Adipocyte (in vitro differentiated cells): ENCODE results near the gene SLC46A1.
"Not testable (repeated sequence)": the region's sequence is repeated elsewhere in the genome, so short reads cannot be mapped to it uniquely, and the experiment has no call there.

Experiments used
- DNase-seq: peaks from one replicate; pipeline ENCODE4 v3.0.0-alpha.2; 2015; ENCODE audit warnings: low read depth
- H3K27me3 ChIP-seq: replicated peaks from 2 replicates; pipeline ENCODE4 v1.7.0; 2013; ENCODE audit warnings: mild to moderate bottlenecking, low read length, moderate library complexity; ENCODE audit not compliant: control insufficient read depth, insufficient read depth
- H3K36me3 ChIP-seq: 2 replicates; pipeline ENCODE4 v1.7.0; 2013; ENCODE audit warnings: low read length, mild to moderate bottlenecking, moderate library complexity; ENCODE audit not compliant: control insufficient read depth, insufficient read depth, severe bottlenecking
- H3K4me1 ChIP-seq: 2 replicates; pipeline ENCODE4 v1.7.0; 2013; ENCODE audit warnings: mild to moderate bottlenecking, low read length, moderate library complexity; ENCODE audit not compliant: control insufficient read depth, insufficient read depth
- H3K4me3 ChIP-seq: 2 replicates; pipeline ENCODE4 v1.7.0; 2013; ENCODE audit warnings: mild to moderate bottlenecking, low read length, moderate library complexity
- H3K9ac ChIP-seq: 2 replicates; pipeline ENCODE4 v1.7.0; 2013; ENCODE audit warnings: mild to moderate bottlenecking, low read length, moderate library complexity
- H3K9me3 ChIP-seq: 2 replicates; pipeline ENCODE4 v1.7.0; 2013; ENCODE audit warnings: mild to moderate bottlenecking, low read length, moderate library complexity; ENCODE audit not compliant: control insufficient read depth

The SLC46A1 gene

DNA sequence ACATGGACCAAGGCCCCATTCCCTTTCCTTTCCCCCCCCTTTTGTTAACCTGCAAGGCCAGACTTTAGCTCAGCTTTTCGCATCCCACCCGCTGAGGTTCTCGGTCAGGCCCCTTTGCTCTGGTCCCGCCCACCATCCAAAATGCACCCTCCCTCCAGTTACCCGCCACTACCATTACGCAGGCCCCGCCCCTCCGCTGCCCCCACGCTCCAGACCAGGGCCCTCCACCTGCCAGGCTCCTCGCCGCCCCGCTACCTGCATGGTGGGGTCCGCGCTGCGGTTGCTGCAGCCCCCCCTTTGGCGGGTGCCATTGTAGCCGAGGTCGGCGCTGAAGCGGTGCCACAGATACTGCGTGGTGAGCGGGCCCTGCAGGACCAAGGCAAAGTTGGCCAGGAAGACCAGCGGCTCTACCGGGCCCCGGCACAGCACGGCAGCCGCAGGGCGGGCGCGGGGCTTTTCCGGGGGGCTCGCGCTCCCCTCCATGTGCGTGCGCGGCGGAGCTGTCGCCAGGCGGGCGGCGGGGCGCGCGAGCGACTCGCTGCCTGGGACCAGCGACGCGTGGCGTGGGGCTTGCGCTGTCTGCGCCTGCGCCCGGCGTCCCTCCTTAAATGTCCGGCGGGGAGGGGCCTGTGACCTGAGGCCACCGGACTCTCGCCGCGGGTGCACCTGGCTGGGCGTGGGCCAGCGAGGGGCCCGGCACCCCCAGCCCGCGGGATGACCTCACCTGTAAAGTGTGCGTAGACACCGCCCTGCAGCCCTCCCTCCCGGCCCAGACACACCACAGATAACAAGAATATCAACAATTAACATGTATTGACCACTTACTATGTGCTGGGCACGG lies at the start of gene SLC46A1:
SLC46A1 (minus strand) TSS at position 581 of the 841 bp plus-strand sequence; CDS start at position 483, 98 bp downstream.
- Histone ChIP-seq H3K36me3 (peaks cover 13% of the 10 kb centered on the region), H3K27me3 (no peaks in the 10 kb centered on the region), H3K4me1 (peaks cover 15% of the 10 kb centered on the region), H3K9me3 (no peaks in the 10 kb centered on the region), H3K4me3 (peak within 1 kb of the TSS; percentile 77), H3K9ac (peak within 1 kb of the TSS; percentile 66)
- peak; percentile 71 for DNase-seq

DNA sequence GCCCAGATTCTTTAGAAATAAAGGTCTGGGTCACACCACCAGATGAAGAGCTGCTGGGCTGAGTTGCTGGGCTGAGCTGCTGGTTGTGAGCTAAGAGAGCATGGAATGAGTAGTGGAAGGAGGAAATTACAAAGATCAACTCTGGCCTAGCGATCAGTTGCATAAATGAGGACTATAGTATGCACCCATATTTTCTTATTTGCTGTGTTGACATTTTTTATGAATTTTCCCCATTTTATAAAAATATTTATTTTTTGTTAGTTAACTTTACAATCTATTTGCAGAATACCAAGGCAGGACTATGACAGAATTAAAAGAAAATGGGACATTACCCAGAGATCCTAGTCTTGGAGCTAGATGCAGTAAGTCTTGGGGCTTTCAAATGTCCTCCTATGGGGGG lies 43.8 kb upstream of the SLC46A1 start:
- H3K36me3 ChIP-seq: no peaks in the 10 kb centered on the region
- peaks cover 12% of the 10 kb centered on the region for H3K9me3 ChIP-seq
- no peak overlapping the region for H3K9ac ChIP-seq
- no peaks in the 10 kb centered on the region for H3K4me1 ChIP-seq
- DNase-seq: no peak
- H3K27me3 ChIP-seq: peaks cover 18% of the 10 kb centered on the region
- no peak overlapping the region for H3K4me3 ChIP-seq

DNA sequence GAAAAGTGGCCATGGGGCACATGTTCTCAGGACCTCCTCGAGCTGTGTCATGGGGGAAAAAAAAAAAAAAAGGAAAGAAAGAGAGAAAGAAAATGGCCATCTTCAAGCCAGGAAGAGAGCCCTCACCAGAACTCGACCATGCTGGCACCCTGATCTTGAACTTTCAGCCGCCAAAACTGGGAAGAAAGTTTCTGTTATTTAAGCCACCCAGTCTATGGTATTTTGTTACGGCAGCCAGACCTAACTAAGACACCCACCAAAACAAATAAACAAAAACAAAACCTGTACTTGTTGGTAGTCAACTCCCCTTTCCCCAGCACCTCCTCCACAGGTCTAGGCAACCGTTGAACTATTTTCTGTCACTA lies 41.4 kb upstream of the SLC46A1 start:
- H3K9me3 ChIP-seq: peaks cover 9% of the 10 kb centered on the region

DNA sequence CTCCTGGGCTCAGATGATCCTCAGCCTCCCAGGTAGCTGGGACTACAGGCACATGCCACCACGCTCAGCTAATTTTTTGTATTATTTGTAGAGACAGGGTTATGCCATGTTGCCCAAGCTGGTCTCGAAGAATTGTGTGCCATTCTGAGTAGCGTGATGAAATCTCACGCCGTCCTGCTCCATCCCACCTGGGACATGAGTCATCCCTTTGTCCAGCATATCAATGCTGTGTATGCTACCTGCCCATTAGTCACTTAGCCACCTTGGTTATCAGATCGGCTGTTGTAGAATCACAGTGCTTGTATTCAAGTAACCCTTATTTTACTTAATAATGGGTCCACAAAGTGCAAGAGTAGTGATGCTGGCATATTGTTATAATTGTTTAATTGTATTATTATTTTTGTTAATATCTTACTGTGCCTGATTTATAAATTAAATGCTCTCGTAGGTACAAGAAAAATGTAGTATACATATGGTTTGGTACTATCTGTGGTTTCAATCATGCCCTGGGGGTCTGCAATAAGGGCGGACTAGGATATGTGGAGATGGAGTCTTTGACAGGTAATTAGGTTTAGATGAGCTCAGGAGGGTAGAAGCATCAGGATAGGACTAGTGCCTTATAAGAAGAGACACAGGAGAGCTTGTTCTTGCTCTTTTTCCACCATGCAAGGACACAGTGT lies 40.8 kb upstream of the SLC46A1 start:
- H3K4me3 ChIP-seq: no peak overlapping the region
- H3K4me1 ChIP-seq: no peaks in the 10 kb centered on the region
- H3K36me3 ChIP-seq: no peaks in the 10 kb centered on the region
- H3K27me3 ChIP-seq: peaks cover 14% of the 10 kb centered on the region
- peaks cover 9% of the 10 kb centered on the region for H3K9me3 ChIP-seq
- no peak overlapping the region for H3K9ac ChIP-seq
- DNase-seq: no peak

More for the DNA sequence above, 41.4 kb upstream of the SLC46A1 start:
- Histone ChIP-seq H3K4me1 (no peaks in the 10 kb centered on the region), H3K9ac (no peak overlapping the region), H3K4me3 (no peak overlapping the region), H3K27me3 (peaks cover 14% of the 10 kb centered on the region), H3K36me3 (no peaks in the 10 kb centered on the region)
- no peak for DNase-seq

DNA sequence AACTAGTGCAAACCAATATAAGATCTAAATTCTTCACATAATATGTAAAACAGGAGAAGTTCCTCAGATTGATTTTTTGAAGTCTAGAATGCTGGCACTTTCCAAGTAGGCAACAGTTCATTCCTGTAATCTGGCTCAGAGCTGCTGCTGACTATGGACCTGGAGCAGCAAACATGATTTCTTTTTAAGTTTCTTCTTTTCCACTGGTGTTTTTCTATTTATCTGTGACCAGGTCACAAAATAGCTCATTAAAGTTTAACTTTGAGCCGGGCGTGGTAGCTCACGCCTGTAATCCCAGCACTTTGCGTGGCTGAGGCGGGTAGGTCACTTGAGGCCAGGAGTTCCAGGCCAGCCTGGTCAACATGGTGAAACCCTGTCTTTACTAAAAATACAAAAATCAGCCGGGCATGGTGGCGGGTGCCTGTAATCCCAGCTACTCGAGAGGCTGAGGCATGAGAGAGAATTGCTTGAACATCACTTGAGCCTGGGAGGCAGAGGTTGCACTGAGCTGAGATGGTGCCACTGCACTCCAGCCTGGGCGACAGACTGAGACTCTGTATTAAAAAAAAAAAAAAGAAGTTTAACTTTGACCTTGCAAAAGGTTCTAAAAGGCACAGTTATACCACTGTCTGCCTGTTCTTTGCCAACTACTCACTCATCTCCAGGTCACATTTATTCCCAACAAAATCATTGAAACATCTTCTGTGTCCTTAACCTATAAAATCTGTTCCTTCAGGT lies 38.1 kb upstream of the SLC46A1 start:
- H3K36me3 ChIP-seq: no peaks in the 10 kb centered on the region
- H3K4me3 ChIP-seq: no peak overlapping the region
- no peaks in the 10 kb centered on the region for H3K4me1 ChIP-seq
- H3K27me3 ChIP-seq: peaks cover 24% of the 10 kb centered on the region
- H3K9me3 ChIP-seq: peaks cover 7% of the 10 kb centered on the region
- H3K9ac ChIP-seq: no peak overlapping the region
- no peak for DNase-seq

DNA sequence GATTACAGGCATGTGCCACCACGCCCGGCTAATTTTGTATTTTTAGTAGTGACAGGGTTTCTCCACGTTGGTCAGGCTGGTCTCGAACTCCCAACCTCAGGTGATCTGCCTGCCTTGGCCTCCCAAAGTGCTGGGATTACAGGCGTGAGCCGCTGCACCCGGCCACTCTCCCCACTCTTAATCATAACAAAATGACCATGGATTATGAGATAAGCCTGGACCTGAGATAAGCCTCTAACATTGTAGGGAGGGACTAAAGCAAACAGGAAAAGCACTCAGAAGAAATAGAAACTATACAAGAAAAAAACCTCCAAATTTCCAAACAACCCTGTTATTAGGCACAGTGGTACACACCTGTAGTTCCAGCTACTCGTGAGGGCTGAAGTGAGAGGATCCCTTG lies 28.3 kb upstream of the SLC46A1 start:
- not testable (repeated sequence) for DNase-seq, H3K9ac ChIP-seq, H3K9me3 ChIP-seq, H3K36me3 ChIP-seq, H3K4me3 ChIP-seq, H3K4me1 ChIP-seq
- peaks cover 28% of the 10 kb centered on the region for H3K27me3 ChIP-seq

DNA sequence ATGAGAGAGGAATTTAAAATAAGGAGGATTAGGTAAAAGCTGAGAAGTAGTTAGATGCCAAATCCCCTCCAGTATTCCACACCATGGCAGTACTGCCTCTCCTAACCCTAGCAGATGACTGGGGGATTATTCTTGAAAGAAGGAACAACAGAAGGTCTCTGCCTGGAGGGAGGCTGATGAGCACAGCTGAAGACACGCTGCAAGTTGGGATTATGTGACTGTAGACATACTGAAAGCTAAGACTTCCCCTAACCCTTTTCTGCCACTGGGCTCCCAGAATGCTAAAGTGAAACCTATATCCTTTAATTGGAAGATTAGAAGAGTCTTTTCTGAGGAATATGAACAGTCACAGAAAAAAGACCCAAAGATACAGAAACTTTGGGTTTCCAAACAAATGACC lies 27.7 kb upstream of the SLC46A1 start:
- Histone ChIP-seq H3K9ac (no peak overlapping the region), H3K4me3 (no peak overlapping the region), H3K4me1 (no peaks in the 10 kb centered on the region), H3K36me3 (no peaks in the 10 kb centered on the region), H3K27me3 (peaks cover 25% of the 10 kb centered on the region), H3K9me3 (no peaks in the 10 kb centered on the region)
- no peak for DNase-seq

DNA sequence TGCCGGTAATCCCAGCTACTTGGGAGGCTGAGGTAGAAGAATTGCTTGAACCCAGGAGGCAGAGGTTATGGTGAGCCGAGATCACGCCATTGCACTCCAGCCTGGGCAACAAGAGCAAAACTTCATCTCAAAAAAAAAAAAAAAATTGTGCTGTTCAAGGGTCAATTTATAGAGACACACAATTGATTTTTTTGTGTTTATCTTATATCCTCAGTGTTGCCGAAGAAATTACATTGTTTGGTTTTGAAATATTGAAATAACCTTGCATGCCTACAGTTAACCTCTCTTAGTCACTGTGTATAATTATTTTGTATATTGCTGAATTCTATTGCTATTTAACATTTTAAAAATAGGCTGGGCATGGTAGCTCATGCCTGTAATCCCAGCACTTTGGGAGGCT lies 22.0 kb upstream of the SLC46A1 start:
- peaks cover 41% of the 10 kb centered on the region for H3K27me3 ChIP-seq
- not testable (repeated sequence) for H3K9ac ChIP-seq, H3K9me3 ChIP-seq, H3K4me3 ChIP-seq, H3K4me1 ChIP-seq, H3K36me3 ChIP-seq, DNase-seq

DNA sequence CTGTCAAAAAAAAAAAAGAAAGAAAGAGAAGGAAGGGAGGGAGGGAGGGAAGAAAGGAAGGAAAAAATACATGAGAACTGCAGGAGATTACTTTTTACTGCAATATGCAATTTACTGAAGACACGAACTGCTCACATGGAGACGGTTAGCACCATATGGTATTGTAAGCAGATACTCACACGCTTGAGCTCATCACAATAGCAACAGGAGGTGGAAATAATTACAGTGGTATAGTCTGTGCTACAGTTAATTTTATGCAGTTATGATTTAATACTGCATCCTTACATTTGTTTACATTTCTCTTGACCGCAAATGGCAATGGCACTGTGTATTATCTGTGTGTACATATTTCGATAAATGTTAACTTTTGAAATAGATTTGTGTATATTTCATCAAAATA lies 21.4 kb upstream of the SLC46A1 start:
- Histone ChIP-seq H3K4me1 (no peaks in the 10 kb centered on the region), H3K36me3 (no peaks in the 10 kb centered on the region), H3K9me3 (no peaks in the 10 kb centered on the region), H3K4me3 (no peak overlapping the region), H3K9ac (no peak overlapping the region), H3K27me3 (peaks cover 38% of the 10 kb centered on the region)
- peak; percentile 15 for DNase-seq

DNA sequence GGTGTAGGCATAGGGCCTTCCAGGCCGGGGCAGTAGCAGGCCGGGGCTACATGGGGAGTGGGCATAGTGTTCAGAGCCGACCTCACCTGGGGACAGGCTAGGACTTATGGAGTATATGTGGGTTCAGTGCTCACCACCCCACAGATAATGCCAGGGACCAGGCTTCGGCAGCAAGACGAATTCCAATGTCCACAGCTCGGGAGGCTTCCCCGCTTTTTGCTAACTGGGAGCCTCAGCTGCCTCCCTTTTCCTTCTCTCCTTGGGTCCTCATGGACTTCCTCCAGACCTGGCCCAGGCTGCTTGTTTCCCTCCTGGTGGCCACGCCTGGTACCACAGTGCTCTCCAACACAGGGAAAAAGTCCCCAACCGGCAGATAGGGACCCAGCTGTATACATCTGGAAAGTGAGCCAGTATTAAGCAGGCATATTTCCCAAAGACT lies 20.1 kb upstream of the SLC46A1 start:
- H3K4me3 ChIP-seq: no peak overlapping the region
- no peaks in the 10 kb centered on the region for H3K9me3 ChIP-seq
- no peak overlapping the region for H3K9ac ChIP-seq
- H3K27me3 ChIP-seq: peaks cover 25% of the 10 kb centered on the region
- H3K4me1 ChIP-seq: no peaks in the 10 kb centered on the region
- peak; percentile 11 for DNase-seq
- no peaks in the 10 kb centered on the region for H3K36me3 ChIP-seq

DNA sequence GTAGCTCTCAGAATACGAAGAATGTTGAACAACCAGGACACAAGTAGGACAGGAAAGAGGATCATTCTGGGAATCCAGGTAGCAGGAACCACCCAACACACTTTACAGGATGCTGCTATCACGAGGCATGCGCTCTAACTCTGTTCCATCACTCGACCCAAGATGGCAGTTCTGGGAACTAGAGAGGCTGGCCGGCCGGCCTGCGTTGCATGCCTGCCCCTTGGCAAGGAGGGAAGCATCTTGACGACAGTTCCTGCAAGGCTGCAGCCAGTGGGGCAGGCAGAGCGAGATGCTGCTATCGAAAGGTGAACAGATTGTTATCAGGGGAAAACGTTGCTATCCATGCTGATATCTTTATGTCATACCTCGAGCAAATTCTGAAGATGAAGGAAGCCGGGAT lies 19.2 kb upstream of the SLC46A1 start:
- Histone ChIP-seq H3K27me3 (peaks cover 26% of the 10 kb centered on the region), H3K9me3 (no peaks in the 10 kb centered on the region), H3K36me3 (no peaks in the 10 kb centered on the region), H3K9ac (no peak overlapping the region), H3K4me1 (no peaks in the 10 kb centered on the region), H3K4me3 (no peak overlapping the region)
- no peak for DNase-seq
